OCI-LY1 (cell line): ENCODE results near the gene LIN7C.

Experiments
- H2AFZ ChIP-seq: fragments of 200-600 bp; sonication (generic), shearing (Covaris generic); 2 replicates; pipeline ENCODE4 v1.6.0; 2014; ENCODE audit warnings: antibody characterized with exemption, mild to moderate bottlenecking, low read length
- H3F3A ChIP-seq: fragments of 200-600 bp; sonication (generic), shearing (Covaris generic); 2 replicates; pipeline ENCODE4 v1.6.0; 2014; ENCODE audit warnings: mild to moderate bottlenecking, antibody characterized with exemption, low read length, moderate library complexity; ENCODE audit not compliant: insufficient read depth
- H3K27ac ChIP-seq: fragments of 200-600 bp; sonication (generic); 2 replicates; pipeline ENCODE4 v1.5.1; 2014; ENCODE audit warnings: low read length, mixed run types, mild to moderate bottlenecking, low read depth; ENCODE audit not compliant: poor library complexity, severe bottlenecking
- H3K27me3 ChIP-seq: fragments of 200-600 bp; sonication (generic); 2 replicates; pipeline ENCODE4 v1.6.0; 2014; ENCODE audit warnings: antibody characterized with exemption, mild to moderate bottlenecking, low read length, moderate library complexity; ENCODE audit not compliant: insufficient read depth
- H3K36me3 ChIP-seq: fragments of 200-600 bp; sonication (generic); 2 replicates; pipeline ENCODE4 v1.6.1; 2014; ENCODE audit warnings: mild to moderate bottlenecking, antibody characterized with exemption, low read length, moderate library complexity, mixed read lengths; ENCODE audit not compliant: insufficient read depth
- H3K4me1 ChIP-seq: fragments of 200-600 bp; sonication (generic); 2 replicates; pipeline ENCODE4 v1.5.1; 2014; ENCODE audit warnings: mild to moderate bottlenecking, low read length, moderate library complexity; ENCODE audit not compliant: insufficient read depth, severe bottlenecking
- H3K4me2 ChIP-seq: fragments of 200-600 bp; sonication (generic), shearing (Covaris generic); 2 replicates; pipeline ENCODE4 v1.6.1; 2014; ENCODE audit warnings: low read length
- H3K4me3 ChIP-seq: fragments of 200-600 bp; sonication (generic); 2 replicates; pipeline ENCODE4 v1.5.1; 2014; ENCODE audit warnings: low read length, low read depth, mild to moderate bottlenecking, mixed read lengths; ENCODE audit not compliant: poor library complexity, severe bottlenecking
- H3K79me2 ChIP-seq: fragments of 200-600 bp; shearing (Covaris generic); 2 replicates; pipeline ENCODE4 v1.6.1; 2016; ENCODE audit warnings: mixed run types, low read length, mixed read lengths; ENCODE audit not compliant: insufficient read depth
- H3K9ac ChIP-seq: fragments of 200-600 bp; sonication (generic), shearing (Covaris generic); 2 replicates; pipeline ENCODE4 v1.6.1; 2014; ENCODE audit warnings: mild to moderate bottlenecking, low read length, mixed read lengths
- H3K9me2 ChIP-seq: fragments of 200-600 bp; sonication (generic), shearing (Covaris generic); 2 replicates; pipeline ENCODE4 v1.6.1; 2014; ENCODE audit warnings: low read depth, mild to moderate bottlenecking, low read length, mixed read lengths
- H3K9me3 ChIP-seq: fragments of 200-600 bp; shearing (Covaris generic); 2 replicates; pipeline ENCODE4 v1.6.1; 2014; ENCODE audit warnings: low read length, mixed read lengths
- H4K20me1 ChIP-seq: fragments of 200-600 bp; sonication (generic), shearing (Covaris generic); 2 replicates; pipeline ENCODE4 v1.6.0; 2016; ENCODE audit warnings: mild to moderate bottlenecking, low read length; ENCODE audit not compliant: insufficient read depth
- EZH2 ChIP-seq: fragments of 200-600 bp; sonication (generic), shearing (Covaris generic); IDR thresholded peaks from 2 replicates; pipeline ENCODE4 v1.8.0; 2017; ENCODE audit warnings: borderline replicate concordance, mixed run types, mild to moderate bottlenecking, antibody characterized with exemption, low read length, moderate library complexity, mixed read lengths
- TF ChIP-seq, protein P1 (sequence below): fragments of 200-600 bp; sonication (generic), shearing (Covaris generic); IDR thresholded peaks from 2 replicates; pipeline ENCODE4 v1.5.1; 2017; ENCODE audit warnings: mild to moderate bottlenecking, antibody characterized with exemption, low read length, moderate library complexity, mixed read lengths

LIN7C gene

DNA sequence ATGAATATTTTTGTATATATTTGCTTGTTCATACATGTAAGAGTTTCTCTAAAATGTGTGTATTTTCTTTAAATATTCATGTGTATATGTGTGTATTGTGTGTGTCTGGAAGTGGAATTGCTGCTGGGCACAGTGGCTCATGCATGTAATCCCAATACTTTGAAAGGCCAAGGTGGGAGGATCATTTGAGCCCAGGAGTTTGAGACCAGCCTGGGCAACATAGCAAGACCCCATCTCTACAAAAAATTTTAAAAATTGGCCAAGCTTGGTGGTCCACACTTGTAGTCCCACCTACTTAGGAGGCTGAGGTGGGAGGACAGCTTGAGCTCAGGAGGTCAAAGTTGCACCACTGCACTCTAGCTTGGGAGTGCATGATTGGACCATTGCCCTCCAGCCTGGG is 29.3 kb downstream of the LIN7C start:
- H3K4me2 ChIP-seq, result no peak overlapping the region
- H3F3A ChIP-seq, result no peaks in the 10 kb centered on the region
- no peaks in the 10 kb centered on the region for H3K4me1 ChIP-seq
- H3K36me3 ChIP-seq, result no peaks in the 10 kb centered on the region
- no peaks in the 10 kb centered on the region for H3K9me2 ChIP-seq
- no peaks in the 10 kb centered on the region for H4K20me1 ChIP-seq
- no peaks in the 10 kb centered on the region for H3K9me3 ChIP-seq
- H3K9ac ChIP-seq, result no peak overlapping the region
- no peak overlapping the region for H2AFZ ChIP-seq
- no peak for TF ChIP-seq EZH2
- no peak overlapping the region for H3K4me3 ChIP-seq
- H3K27ac ChIP-seq, result no peak overlapping the region
- no peaks in the 10 kb centered on the region for H3K79me2 ChIP-seq
- H3K27me3 ChIP-seq, result no peaks in the 10 kb centered on the region

GRCh38 chr11:27475622-27476021 is 30.9 kb downstream of the LIN7C start:
- H3K9me2 ChIP-seq, result no peaks in the 10 kb centered on the region
- no peak overlapping the region for H3K4me2 ChIP-seq
- TF ChIP-seq, protein P1, sequence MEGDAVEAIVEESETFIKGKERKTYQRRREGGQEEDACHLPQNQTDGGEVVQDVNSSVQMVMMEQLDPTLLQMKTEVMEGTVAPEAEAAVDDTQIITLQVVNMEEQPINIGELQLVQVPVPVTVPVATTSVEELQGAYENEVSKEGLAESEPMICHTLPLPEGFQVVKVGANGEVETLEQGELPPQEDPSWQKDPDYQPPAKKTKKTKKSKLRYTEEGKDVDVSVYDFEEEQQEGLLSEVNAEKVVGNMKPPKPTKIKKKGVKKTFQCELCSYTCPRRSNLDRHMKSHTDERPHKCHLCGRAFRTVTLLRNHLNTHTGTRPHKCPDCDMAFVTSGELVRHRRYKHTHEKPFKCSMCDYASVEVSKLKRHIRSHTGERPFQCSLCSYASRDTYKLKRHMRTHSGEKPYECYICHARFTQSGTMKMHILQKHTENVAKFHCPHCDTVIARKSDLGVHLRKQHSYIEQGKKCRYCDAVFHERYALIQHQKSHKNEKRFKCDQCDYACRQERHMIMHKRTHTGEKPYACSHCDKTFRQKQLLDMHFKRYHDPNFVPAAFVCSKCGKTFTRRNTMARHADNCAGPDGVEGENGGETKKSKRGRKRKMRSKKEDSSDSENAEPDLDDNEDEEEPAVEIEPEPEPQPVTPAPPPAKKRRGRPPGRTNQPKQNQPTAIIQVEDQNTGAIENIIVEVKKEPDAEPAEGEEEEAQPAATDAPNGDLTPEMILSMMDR, result no peak
- no peak for TF ChIP-seq EZH2
- H3F3A ChIP-seq, result no peaks in the 10 kb centered on the region
- H3K36me3 ChIP-seq, result no peaks in the 10 kb centered on the region
- H2AFZ ChIP-seq, result no peak overlapping the region
- H3K4me3 ChIP-seq, result no peak overlapping the region
- H3K79me2 ChIP-seq, result no peaks in the 10 kb centered on the region
- no peak overlapping the region for H3K9ac ChIP-seq
- H3K27ac ChIP-seq, result no peak overlapping the region
- no peaks in the 10 kb centered on the region for H3K27me3 ChIP-seq
- no peaks in the 10 kb centered on the region for H4K20me1 ChIP-seq
- H3K4me1 ChIP-seq, result peaks cover 6% of the 10 kb centered on the region
- H3K9me3 ChIP-seq, result no peaks in the 10 kb centered on the region

GRCh38 chr11:27473017-27473406 is 33.6 kb downstream of the LIN7C start:
- Histone ChIP-seq H3K4me3 (no peak overlapping the region), H3K27ac (no peak overlapping the region), H2AFZ (no peak overlapping the region)

More at GRCh38 chr11:27473017-27473406, 33.6 kb downstream of the LIN7C start:
- Histone ChIP-seq H4K20me1 (no peaks in the 10 kb centered on the region), H3K79me2 (no peaks in the 10 kb centered on the region), H3K9me3 (no peaks in the 10 kb centered on the region), H3K4me2 (no peak overlapping the region), H3K36me3 (no peaks in the 10 kb centered on the region), H3K4me1 (peaks cover 6% of the 10 kb centered on the region), H3K27me3 (no peaks in the 10 kb centered on the region), H3F3A (no peaks in the 10 kb centered on the region), H3K9ac (no peak overlapping the region), H3K9me2 (no peaks in the 10 kb centered on the region)
- TF ChIP-seq, protein P1, result no peak
- TF ChIP-seq EZH2, result no peak
